Prostate gland (tissue), 2 donors: Measurements from ENCODE around the gene USP32. TPM values are rescaled to one million over a fixed set of nuclear protein-coding genes. Genes with fewer than 3 reads are reported as not detected.

Source experiments
- DNase-seq: peaks from one replicate; pipeline ENCODE4 v3.0.0-alpha.2; 2019; ENCODE audit warnings: low spot score
- H3K27ac ChIP-seq, 2 donors: fragments of 200-600 bp; sonication (generic); 2 replicates each; pipeline ENCODE4 v1.5.1; 2017 to 2019
- H3K27me3 ChIP-seq: fragments of 200-600 bp; sonication (generic); replicated peaks from 2 replicates; pipeline ENCODE4 v1.5.1; 2019; ENCODE audit not compliant: insufficient read depth
- H3K36me3 ChIP-seq, 2 donors: fragments of 200-600 bp; sonication (generic); 1 replicate in 1 of 2; 2 replicates in 1 of 2; pipeline versions ENCODE4 v1.5.1 to v1.8.1; 2017 to 2019
- H3K4me1 ChIP-seq: fragments of 200-600 bp; sonication (generic); replicated peaks from 2 replicates; pipeline ENCODE4 v1.5.1; 2019
- H3K4me3 ChIP-seq, 2 donors: fragments of 200-600 bp; sonication (generic); 2 replicates each; pipeline ENCODE4 v1.5.1; 2017 to 2019
- H3K9me3 ChIP-seq: fragments of 200-600 bp; sonication (generic); 2 replicates; pipeline ENCODE4 v1.5.1; 2017
- CTCF ChIP-seq, 4 experiments: fragments of 200-600 bp in 2 of 4; fragments of 450-650 bp in 2 of 4; sonication (generic) in 2 of 4; IDR thresholded peaks; 1 replicate in 3 of 4; 2 replicates in 1 of 4; pipeline ENCODE4 v1.5.1; 2016 to 2019; ENCODE audit warnings: antibody characterized with exemption in 4 of 4, mild to moderate bottlenecking in 2 of 4, moderate library complexity in 2 of 4
- POLR2A ChIP-seq: fragments of 450-650 bp; IDR thresholded peaks from one replicate; pipeline ENCODE4 v1.6.1; 2016; ENCODE audit warnings: antibody characterized with exemption, mild to moderate bottlenecking
- POLR2AphosphoS5 ChIP-seq: sonication (generic); formaldehyde crosslinking; IDR thresholded peaks from one replicate; pipeline ENCODE4 v1.6.1; 2017; ENCODE audit warnings: antibody characterized with exemption
- WGBS: methylation state at CpG from one replicate; pipeline ENCODE4 v1.1.5; 2018; 5-methylcytosine and 5-hydroxymethylcytosine counted together
- intact Hi-C: fragments of 100-400 bp; cut with DNase I; formaldehyde crosslinking; loops from one replicate; pipeline ENCODE4 v1.14.2; 2022
- total RNA-seq, 2 donors: library from RNA; depleted of rRNA; stranded (reverse); fragments of >200 nt; gene quantifications; one replicate each; pipeline ENCODE4 v1.1.0, GENCODE V29; 2016

The USP32 gene
- total RNA-seq, 2 donors from 2014 or later: 21.8 to 59.3 TPM

- H3K4me3 ChIP-seq: peak overlapping the region; percentile 81 to 90
- peak overlapping the region; percentile 95 to 96 for H3K27ac ChIP-seq
- no peaks in the 10 kb centered on the region for H3K9me3 ChIP-seq
- peak; percentile 44 for DNase-seq
- intact Hi-C loops: no loop called here
- no peak for TF ChIP-seq CTCF (IDR thresholded peaks at IDR 0.05)
- TF ChIP-seq POLR2A: no peak
- TF ChIP-seq POLR2AphosphoS5: no peak
- 18% methylated on average over 17 of the region's 17 CpGs for WGBS
- H3K4me1 ChIP-seq: peaks cover 5% of the 10 kb centered on the region
- no peaks in the 10 kb centered on the region for H3K36me3 ChIP-seq
- H3K27me3 ChIP-seq: no peaks in the 10 kb centered on the region
Measured at GRCh38 chr17:60392845-60393702, 1.1 kb upstream of the USP32 start.

GRCh38 chr17:60391471-60392041 lies 377 bp downstream of the USP32 start:
- Histone ChIP-seq H3K27me3 (no peaks in the 10 kb centered on the region), H3K4me3 (peak overlapping the region; percentile 81 to 90), H3K36me3 (no peaks in the 10 kb centered on the region), H3K9me3 (no peaks in the 10 kb centered on the region), H3K4me1 (peaks cover 5% of the 10 kb centered on the region), H3K27ac (peak overlapping the region; percentile 95 to 96)
- TF ChIP-seq POLR2AphosphoS5 (no peak), CTCF (IDR thresholded peaks at IDR 0.05) (no peak), POLR2A (no peak)
- no peak for DNase-seq
- WGBS: under 1% methylated on average over 30 of the region's 36 CpGs
- intact Hi-C loops: no loop called here

GRCh38 chr17:60390925-60391470 lies 935 bp downstream of the USP32 start:
- Histone ChIP-seq H3K4me3 (peak overlapping the region; percentile 81 to 90), H3K4me1 (peaks cover 5% of the 10 kb centered on the region), H3K36me3 (no peaks in the 10 kb centered on the region), H3K27ac (peak overlapping the region; percentile 95 to 96), H3K27me3 (no peaks in the 10 kb centered on the region), H3K9me3 (no peaks in the 10 kb centered on the region)
- intact Hi-C loops: no loop called here
- DNase-seq: peak; percentile 29
- TF ChIP-seq POLR2A (no peak), POLR2AphosphoS5 (peak; percentile 11), CTCF (IDR thresholded peaks at IDR 0.05) (no peak)
- WGBS: 3% methylated on average over 15 of the region's 15 CpGs

- Histone ChIP-seq H3K9me3 (no peaks in the 10 kb centered on the region), H3K27ac (peak overlapping the region in 1 of 2 donors; percentile 96), H3K27me3 (no peaks in the 10 kb centered on the region), H3K4me1 (peaks cover 5% of the 10 kb centered on the region), H3K36me3 (no peaks in the 10 kb centered on the region), H3K4me3 (peak overlapping the region in 1 of 2 donors; percentile 81)
- TF ChIP-seq POLR2AphosphoS5 (peak; percentile 42), CTCF (IDR thresholded peaks at IDR 0.05) (no peak)
- WGBS: 18% methylated on average over 2 of the region's 2 CpGs
- intact Hi-C loops: no loop called here
- no peak for DNase-seq
Measured at GRCh38 chr17:60390186-60390585, 1.7 kb downstream of the USP32 start.
